IMR-90 (cell line): ENCODE results near the gene SLC8A1. TPM values are rescaled to one million over a fixed set of nuclear protein-coding genes. Genes with fewer than 3 reads are reported as not detected.

Experiments
- ATAC-seq: fragments of 200-7000 bp; cut with Tn5 transposase; 2 replicates; pipeline ENCODE4 v1.9.1; 2020; ENCODE audit warnings: low read depth, mild to moderate bottlenecking, moderate library complexity
- BruUV-seq: library from RNA; stranded (reverse); fragments of 400-500 nt; replicated peaks from 2 replicates; lab custom pipeline; 2021; lab: Mats Ljungman, UMichigan
- CTCF ChIA-PET: fragments of 300-600 bp; formaldehyde crosslinking; extraction: SDS; loops from one replicate; lab custom pipeline; 2021; ENCODE audit warnings: antibody characterized with exemption; lab: Yijun Ruan, JAX
- POLR2A ChIA-PET: fragments of 300-600 bp; sonication (Branson Sonifier 250); formaldehyde crosslinking; loops from one replicate; lab custom pipeline; 2022; ENCODE audit warnings: antibody characterized with exemption; ENCODE audit not compliant: unreplicated experiment; lab: Charles Lee
- DNase-seq: peaks from one replicate; pipeline ENCODE4 v3.0.0; 2013
- H2AFZ ChIP-seq: replicated peaks from 2 replicates; pipeline ENCODE3; 2013; ENCODE audit warnings: low read length, mild to moderate bottlenecking; ENCODE audit not compliant: poor library complexity
- H2AK5ac ChIP-seq: 2 replicates; pipeline ENCODE4 v1.6.1; 2013; ENCODE audit warnings: low read depth, low read length, inconsistent platforms
- H2AK9ac ChIP-seq: replicated peaks from 2 replicates; pipeline ENCODE3; 2013; ENCODE audit warnings: mild to moderate bottlenecking, low read depth, low read length, moderate library complexity; ENCODE audit not compliant: poor library complexity
- H2BK120ac ChIP-seq: 2 replicates; pipeline ENCODE4 v1.6.1; 2013; ENCODE audit warnings: low read depth, low read length, inconsistent platforms
- H2BK15ac ChIP-seq: 3 replicates; pipeline ENCODE4 v1.6.1; 2013; ENCODE audit warnings: low read depth, low read length, inconsistent platforms
- H2BK20ac ChIP-seq: 2 replicates; pipeline ENCODE4 v1.6.1; 2013; ENCODE audit warnings: low read depth, mild to moderate bottlenecking, inconsistent platforms, low read length, moderate library complexity
- H2BK5ac ChIP-seq: 2 replicates; pipeline ENCODE4 v1.6.1; 2013; ENCODE audit warnings: mild to moderate bottlenecking, low read depth, low read length, inconsistent platforms; ENCODE audit not compliant: poor library complexity, severe bottlenecking
- H3K14ac ChIP-seq: replicated peaks from 2 replicates; pipeline ENCODE4 v1.6.1; 2013; ENCODE audit warnings: low read depth, low read length, inconsistent platforms
- H3K18ac ChIP-seq: 2 replicates; pipeline ENCODE4 v1.6.1; 2013; ENCODE audit warnings: low read depth, low read length, control low read depth
- H3K23ac ChIP-seq: 2 replicates; pipeline ENCODE4 v1.6.1; 2013; ENCODE audit warnings: low read depth, low read length, inconsistent platforms
- H3K27ac ChIP-seq: 2 replicates; pipeline ENCODE4 v1.5.1; 2013; ENCODE audit warnings: mild to moderate bottlenecking, control low read depth, low read length; ENCODE audit not compliant: insufficient read depth
- H3K27me3 ChIP-seq: 2 replicates; pipeline ENCODE4 v1.6.1; 2013; ENCODE audit warnings: low read length; ENCODE audit not compliant: control insufficient read depth, insufficient read depth
- H3K36me3 ChIP-seq: 2 replicates; pipeline ENCODE4 v1.6.1; 2013; ENCODE audit warnings: low read length, mixed read lengths; ENCODE audit not compliant: control insufficient read depth, insufficient read depth
- H3K4ac ChIP-seq: 2 replicates; pipeline ENCODE4 v1.6.1; 2013; ENCODE audit warnings: low read depth, low read length, inconsistent platforms
- H3K4me1 ChIP-seq: 2 replicates; pipeline ENCODE4 v1.6.1; 2013; ENCODE audit warnings: low read length, mixed read lengths; ENCODE audit not compliant: control insufficient read depth, insufficient read depth
- H3K4me2 ChIP-seq: 2 replicates; pipeline ENCODE4 v1.6.1; 2013; ENCODE audit warnings: low read depth, mild to moderate bottlenecking, control low read depth, low read length, moderate library complexity
- H3K4me3 ChIP-seq: 2 replicates; pipeline ENCODE4 v1.5.1; 2013; ENCODE audit warnings: low read depth, mild to moderate bottlenecking, control low read depth, low read length, moderate library complexity; ENCODE audit not compliant: insufficient read depth
- H3K56ac ChIP-seq: 2 replicates; pipeline ENCODE4 v1.6.1; 2013; ENCODE audit warnings: low read length, inconsistent platforms; ENCODE audit not compliant: insufficient read depth; ENCODE audit errors: extremely low read depth
- H3K79me1 ChIP-seq, 2 experiments: 2 replicates each; pipeline ENCODE4 v1.6.1; 2013; ENCODE audit warnings: low read length in 2 of 2, inconsistent platforms in 1 of 2, low read depth in 1 of 2
- H3K9ac ChIP-seq: 2 replicates; pipeline ENCODE4 v1.6.1; 2013; ENCODE audit warnings: low read depth, low read length, control low read depth
- H3K9me1 ChIP-seq: 2 replicates; pipeline ENCODE4 v1.6.1; 2013; ENCODE audit warnings: low read length, inconsistent platforms; ENCODE audit not compliant: insufficient read depth
- H3K9me3 ChIP-seq: 2 replicates; pipeline ENCODE4 v1.6.1; 2013; ENCODE audit warnings: low read length; ENCODE audit not compliant: control insufficient read depth, insufficient read depth
- H4K20me1 ChIP-seq: 2 replicates; pipeline ENCODE4 v1.6.1; 2013; ENCODE audit warnings: low read length, inconsistent platforms; ENCODE audit not compliant: insufficient read depth
- H4K5ac ChIP-seq: 2 replicates; pipeline ENCODE4 v1.6.1; 2013; ENCODE audit warnings: mild to moderate bottlenecking, low read depth, low read length, control low read depth
- H4K8ac ChIP-seq, 2 experiments: 2 replicates each; pipeline ENCODE4 v1.6.1; 2013; ENCODE audit warnings: low read depth in 2 of 2, low read length in 2 of 2, control low read depth in 1 of 2, inconsistent platforms in 1 of 2
- H4K91ac ChIP-seq: 2 replicates; pipeline ENCODE4 v1.6.1; 2013; ENCODE audit warnings: low read depth, low read length, inconsistent platforms; ENCODE audit not compliant: insufficient read depth
- USF2 ChIP-seq: fragments of 150-350 bp; IDR thresholded peaks from 2 replicates; pipeline ENCODE4 v1.6.1; 2017; ENCODE audit warnings: mild to moderate bottlenecking, antibody characterized with exemption, low read length, low read depth
- WGBS, 2 experiments: methylation state at CpG; one replicate each; pipeline versions ENCODE4 v1.1.5 to v1.1.7; 2013; ENCODE audit warnings: missing lambda C conversion rate in 2 of 2; ENCODE audit not compliant: insufficient read length in 1 of 2; ENCODE audit errors: extremely low coverage in 2 of 2; 5-methylcytosine and 5-hydroxymethylcytosine counted together
- dilution Hi-C: fragments of 300-500 bp; cut with HindIII; formaldehyde crosslinking; loops from one replicate; pipeline ENCODE4 v1.14.3; 2018; ENCODE audit warnings: low sequenced_read_pairs; ENCODE audit not compliant: unreplicated experiment
- in situ Hi-C: fragments of 300-500 bp; cut with MboI; formaldehyde crosslinking; loops from 3 replicates; pipeline ENCODE4 v1.14.3; 2019; ENCODE audit warnings: low sequenced_read_pairs, inconsistent platforms, mixed read lengths
- intact Hi-C: fragments of 100-400 bp; cut with micrococcal nuclease; formaldehyde crosslinking; loops from 2 replicates; pipeline ENCODE4 v1.10.0; 2022
- polyA plus RNA-seq, 3 experiments: library from polyadenylated mRNA; depleted of rRNA; stranded (reverse); fragments of >200 nt; gene quantifications; 2 replicates each; pipeline ENCODE4 v1.2.3, GENCODE V29; 2012; ENCODE audit warnings: low replicate concordance in 1 of 3
- total RNA-seq: library from RNA; depleted of rRNA; stranded (reverse); fragments of >200 nt; gene quantifications from 2 replicates; pipeline ENCODE4 v1.2.3, GENCODE V29; 2012

Gene SLC8A1
- total and polyA plus RNA-seq, 2 of the 4 experiments (the other 2 are of a cell fraction): 7.7 to 57.0 TPM

- ChIA-PET CTCF (interaction anchor here (1.1 to 1.4 kb wide), 2 partner anchors 8 to 12 kb away, joined by 3 to 4 read pairs; no protein-coding TSS in a partner anchor), POLR2A (no interaction called here)
- no TSS peak for BruUV-seq
- Histone ChIP-seq H3K56ac (no peak overlapping the region), H4K20me1 (no peaks in the 10 kb centered on the region), H4K91ac (no peak overlapping the region), H2BK5ac (peak overlapping the region; percentile 41), H3K18ac (peak overlapping the region; percentile 65; the same call in 1 of the 2 replicates), H3K4me1 (peaks cover 12% of the 10 kb centered on the region), H2BK15ac (no peak overlapping the region; the same call in 2 of the 3 replicates), H2BK120ac (no peak overlapping the region), H3K27ac (no peak overlapping the region), H4K5ac (peak overlapping the region; percentile 65; the same call in 1 of the 2 replicates), H3K79me1 (no peaks in the 10 kb centered on the region), H4K8ac (peak overlapping the region in 1 of 2 experiments; percentile 13; a peak in 1 of 4 replicates), H3K14ac (no peak overlapping the region), H3K9me1 (peaks cover 5% of the 10 kb centered on the region; the same call in 1 of the 2 replicates), H2AK5ac (no peak overlapping the region), H3K9me3 (no peaks in the 10 kb centered on the region), H3K4ac (no peak overlapping the region), H3K9ac (no peak overlapping the region), H2BK20ac (no peak overlapping the region), H3K4me2 (no peak overlapping the region), H2AFZ (no peak overlapping the region), H3K23ac (no peak overlapping the region), H3K36me3 (peaks cover 5% of the 10 kb centered on the region), H3K4me3 (no peak overlapping the region), H2AK9ac (no peak overlapping the region), H3K27me3 (no peaks in the 10 kb centered on the region)
- TF ChIP-seq USF2: no peak
- ATAC-seq (0 out of 2 replicates have a peak, but pooled peaks have one; percentile 34), DNase-seq (peak; percentile 21)
- dilution Hi-C loops: no loop called here
- intact Hi-C loops: no loop called here
- in situ Hi-C loops: no loop called here
- no CpG with 5 or more reads among the region's 2 CpGs for WGBS, 2 experiments
These were observed 282.5 kb downstream of the SLC8A1 start for GRCh38 chr2:40169430-40169829.
